SK-N-SH (cell line): Measurements from ENCODE around the gene CCDC154. TPM values are rescaled to one million over a fixed set of nuclear protein-coding genes. Genes with fewer than 3 reads are reported as not detected.

Source experiments
- CTCF ChIA-PET: fragments of 300-600, 350-600 bp; formaldehyde crosslinking; extraction: SDS; loops from one replicate; lab custom pipeline; 2021; lab: Yijun Ruan, JAX
- POLR2A ChIA-PET: fragments of 350-600 bp; sonication (Branson Sonifier 250); formaldehyde crosslinking; extraction: SDS; loops from one replicate; lab custom pipeline; 2020; ENCODE audit warnings: antibody characterized with exemption, inconsistent platforms; lab: Yijun Ruan, JAX
- DNase-seq: peaks from one replicate; pipeline ENCODE4 v3.0.0; 2012
- H2AFZ ChIP-seq: fragments of 200-600 bp; sonication (generic); 2 replicates; pipeline ENCODE4 v1.8.1; 2016; ENCODE audit warnings: antibody characterized with exemption, mild to moderate bottlenecking, low read depth
- H3F3A ChIP-seq: fragments of 200-600 bp; sonication (generic); replicated peaks from 2 replicates; pipeline ENCODE3; 2016; ENCODE audit warnings: antibody characterized with exemption, mild to moderate bottlenecking; ENCODE audit not compliant: insufficient read depth
- H3K27ac ChIP-seq, 2 experiments: fragments of 200-500 bp in 1 of 2; fragments of 200-600 bp in 1 of 2; sonication (Bioruptor generic) in 1 of 2; sonication (generic), shearing (Covaris generic) in 1 of 2; 2 replicates each; pipeline versions ENCODE4 v1.5.1 to v1.6.1; 2014 to 2016; ENCODE audit warnings: low read depth in 2 of 2, inconsistent platforms in 1 of 2, low read length in 1 of 2, mild to moderate bottlenecking in 1 of 2, mixed read lengths in 1 of 2
- H3K27me3 ChIP-seq: fragments of 200-600 bp; sonication (generic), shearing (Covaris generic); 2 replicates; pipeline ENCODE4 v1.6.1; 2016; ENCODE audit warnings: mixed run types; ENCODE audit not compliant: insufficient read depth
- H3K36me3 ChIP-seq, 2 experiments: fragments of 200-500 bp in 1 of 2; fragments of 200-600 bp in 1 of 2; sonication (Bioruptor generic) in 1 of 2; sonication (generic) in 1 of 2; replicated peaks in 1 of 2; 2 replicates each; pipeline versions ENCODE3 to v1.5.1; 2014 to 2016; ENCODE audit warnings: low read length in 1 of 2, mild to moderate bottlenecking in 1 of 2; ENCODE audit not compliant: insufficient read depth in 2 of 2, control insufficient read depth in 1 of 2
- H3K4me1 ChIP-seq, 2 experiments: fragments of 200-500 bp in 1 of 2; fragments of 200-600 bp in 1 of 2; sonication (Bioruptor generic) in 1 of 2; sonication (generic), shearing (Covaris generic) in 1 of 2; 2 replicates each; pipeline versions ENCODE4 v1.5.1 to v1.6.1; 2014 to 2016; ENCODE audit warnings: low read depth in 1 of 2, low read length in 1 of 2, mixed run types in 1 of 2; ENCODE audit not compliant: insufficient read depth in 2 of 2, control insufficient read depth in 1 of 2
- H3K4me2 ChIP-seq: fragments of 200-600 bp; sonication (generic), shearing (Covaris generic); 2 replicates; pipeline ENCODE4 v1.6.1; 2017; ENCODE audit warnings: mixed run types
- H3K4me3 ChIP-seq, 2 experiments: fragments of 200-500 bp in 1 of 2; fragments of 200-600 bp in 1 of 2; sonication (Bioruptor generic) in 1 of 2; sonication (generic), shearing (Covaris generic) in 1 of 2; 2 replicates each; pipeline versions ENCODE4 v1.5.1 to v1.8.1; 2014 to 2016; ENCODE audit warnings: low read depth in 2 of 2, inconsistent platforms in 1 of 2, low read length in 1 of 2, mild to moderate bottlenecking in 1 of 2, mixed read lengths in 1 of 2, moderate library complexity in 1 of 2
- H3K79me2 ChIP-seq: fragments of 200-600 bp; sonication (generic); 2 replicates; pipeline ENCODE4 v1.8.1; 2017; ENCODE audit warnings: mild to moderate bottlenecking; ENCODE audit not compliant: insufficient read depth
- H3K9ac ChIP-seq: fragments of 200-600 bp; sonication (generic); 2 replicates; pipeline ENCODE4 v1.6.1; 2017; ENCODE audit warnings: mixed run types
- H3K9me2 ChIP-seq: fragments of 200-600 bp; sonication (generic); 2 replicates; pipeline ENCODE4 v1.6.1; 2017; ENCODE audit warnings: mixed run types
- H3K9me3 ChIP-seq: fragments of 200-600 bp; sonication (generic); 2 replicates; pipeline ENCODE4 v1.6.1; 2017; ENCODE audit warnings: mixed run types, mild to moderate bottlenecking, moderate library complexity
- H4K20me1 ChIP-seq: fragments of 200-600 bp; sonication (generic); 2 replicates; pipeline ENCODE4 v1.6.1; 2017; ENCODE audit warnings: mild to moderate bottlenecking, mixed run types; ENCODE audit not compliant: insufficient read depth
- CHD2 ChIP-seq: fragments of 150-350 bp; IDR thresholded peaks from 2 replicates; pipeline ENCODE4 v1.6.1; 2018; ENCODE audit warnings: low read length; ENCODE audit not compliant: partially characterized antibody
- CTCF ChIP-seq: fragments of 200-600 bp; sonication (generic); IDR thresholded peaks from 2 replicates; pipeline ENCODE4 v1.6.1; 2017; ENCODE audit warnings: antibody characterized with exemption, mild to moderate bottlenecking, moderate library complexity
- FOSL2 ChIP-seq: IDR thresholded peaks from 2 replicates; pipeline ENCODE4 v1.4.0; 2012; ENCODE audit warnings: low read depth, mild to moderate bottlenecking, moderate library complexity, borderline replicate concordance
- GABPA ChIP-seq: IDR thresholded peaks from 2 replicates; pipeline ENCODE4 v1.4.0; 2012; ENCODE audit warnings: low read depth, mild to moderate bottlenecking
- JUND ChIP-seq: IDR thresholded peaks from 2 replicates; pipeline ENCODE4 v1.4.0; 2012
- MAX ChIP-seq: IDR thresholded peaks from 2 replicates; pipeline ENCODE4 v1.4.0; 2012; ENCODE audit warnings: low read depth
- MEF2A ChIP-seq: IDR thresholded peaks from 2 replicates; pipeline ENCODE4 v1.4.0; 2012; ENCODE audit warnings: low read depth, borderline replicate concordance
- PBX3 ChIP-seq: IDR thresholded peaks from 2 replicates; pipeline ENCODE4; 2012
- POLR2AphosphoS5 ChIP-seq: IDR thresholded peaks from 2 replicates; pipeline ENCODE4 v1.6.1; 2012; ENCODE audit warnings: low read depth, low read length
- RFX5 ChIP-seq: IDR thresholded peaks from 2 replicates; pipeline ENCODE4 v1.6.1; 2012; ENCODE audit warnings: mild to moderate bottlenecking, improper control_type of control experiment, low read length
- SMC3 ChIP-seq: IDR thresholded peaks from 2 replicates; pipeline ENCODE4 v1.6.1; 2012; ENCODE audit warnings: low read depth, low read length, improper control_type of control experiment
- TCF12 ChIP-seq: IDR thresholded peaks from 2 replicates; pipeline ENCODE4 v1.4.0; 2012
- USF2 ChIP-seq: fragments of 150-350 bp; IDR thresholded peaks from 2 replicates; pipeline ENCODE4 v1.6.1; 2017; ENCODE audit warnings: antibody characterized with exemption, low read length, low read depth, borderline replicate concordance
- YY1 ChIP-seq: IDR thresholded peaks from 2 replicates; pipeline ENCODE4 v1.4.0; 2012; ENCODE audit warnings: low read depth, mild to moderate bottlenecking
- WGBS: methylation state at CpG from one replicate; pipeline ENCODE4 v1.1.6; 2017; ENCODE audit warnings: low lambda C conversion rate; 5-methylcytosine and 5-hydroxymethylcytosine counted together
- polyA plus RNA-seq, 3 experiments: library from polyadenylated mRNA; depleted of rRNA; stranded (reverse); fragments of >200 nt; gene quantifications; 2 replicates each; pipeline ENCODE4 v1.2.3, GENCODE V29; 2012
- TF ChIP-seq, protein P1 (sequence below): IDR thresholded peaks from 2 replicates; pipeline ENCODE4 v1.4.0; 2012; ENCODE audit warnings: low read depth, borderline replicate concordance
- TF ChIP-seq, protein P2 (sequence below): IDR thresholded peaks from 2 replicates; pipeline ENCODE4 v1.6.1; 2012; ENCODE audit warnings: mild to moderate bottlenecking, low read depth, low read length, moderate library complexity
- TF ChIP-seq, protein P3 (sequence below): IDR thresholded peaks from 2 replicates; pipeline ENCODE4 v1.4.0; 2012; ENCODE audit warnings: low read depth, borderline replicate concordance

The CCDC154 gene
- polyA plus RNA-seq, 1 of the 3 experiments (the other 2 are of a cell fraction) = 0.35 TPM

DNA sequence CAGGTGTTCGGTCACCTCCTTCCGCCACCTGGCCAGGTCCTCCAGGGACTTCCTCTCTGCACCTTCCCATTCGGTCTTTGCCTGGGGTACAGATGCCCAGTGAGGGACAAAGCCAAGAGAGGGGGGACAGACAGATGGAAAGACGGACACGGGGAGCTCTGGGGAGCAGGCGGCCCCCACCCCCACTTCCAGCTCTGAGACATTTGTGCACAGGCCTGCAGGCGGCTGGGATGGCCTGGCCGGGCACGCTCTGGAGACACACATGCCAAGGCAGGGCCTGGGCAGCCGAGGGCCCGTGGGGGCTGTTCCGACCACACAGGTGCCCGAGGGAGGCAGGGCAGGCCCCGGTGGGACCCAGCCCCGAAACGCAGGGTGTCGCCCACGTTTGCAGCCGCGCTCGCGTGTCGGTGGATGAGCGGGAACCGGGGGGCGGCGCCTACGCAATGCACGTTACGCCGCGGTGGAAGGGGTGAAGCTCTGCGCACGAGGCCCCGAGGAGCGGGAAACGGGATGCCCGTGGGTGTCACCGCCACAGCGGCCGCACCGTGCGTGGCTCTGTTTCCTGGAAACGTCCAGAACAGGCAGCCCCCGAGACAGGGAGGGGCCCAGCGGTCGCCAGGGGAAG is 7.5 kb downstream of the CCDC154 start:
- TF ChIP-seq CTCF (no peak), POLR2AphosphoS5 (no peak), USF2 (no peak), SMC3 (no peak), TCF12 (no peak), RFX5 (no peak), GABPA (no peak), MAX (no peak), JUND (no peak), MEF2A (no peak), PBX3 (no peak), FOSL2 (no peak), CHD2 (no peak), YY1 (no peak)
- TF ChIP-seq, protein P1, sequence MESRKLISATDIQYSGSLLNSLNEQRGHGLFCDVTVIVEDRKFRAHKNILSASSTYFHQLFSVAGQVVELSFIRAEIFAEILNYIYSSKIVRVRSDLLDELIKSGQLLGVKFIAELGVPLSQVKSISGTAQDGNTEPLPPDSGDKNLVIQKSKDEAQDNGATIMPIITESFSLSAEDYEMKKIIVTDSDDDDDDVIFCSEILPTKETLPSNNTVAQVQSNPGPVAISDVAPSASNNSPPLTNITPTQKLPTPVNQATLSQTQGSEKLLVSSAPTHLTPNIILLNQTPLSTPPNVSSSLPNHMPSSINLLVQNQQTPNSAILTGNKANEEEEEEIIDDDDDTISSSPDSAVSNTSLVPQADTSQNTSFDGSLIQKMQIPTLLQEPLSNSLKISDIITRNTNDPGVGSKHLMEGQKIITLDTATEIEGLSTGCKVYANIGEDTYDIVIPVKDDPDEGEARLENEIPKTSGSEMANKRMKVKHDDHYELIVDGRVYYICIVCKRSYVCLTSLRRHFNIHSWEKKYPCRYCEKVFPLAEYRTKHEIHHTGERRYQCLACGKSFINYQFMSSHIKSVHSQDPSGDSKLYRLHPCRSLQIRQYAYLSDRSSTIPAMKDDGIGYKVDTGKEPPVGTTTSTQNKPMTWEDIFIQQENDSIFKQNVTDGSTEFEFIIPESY = no peak
- TF ChIP-seq, protein P2, sequence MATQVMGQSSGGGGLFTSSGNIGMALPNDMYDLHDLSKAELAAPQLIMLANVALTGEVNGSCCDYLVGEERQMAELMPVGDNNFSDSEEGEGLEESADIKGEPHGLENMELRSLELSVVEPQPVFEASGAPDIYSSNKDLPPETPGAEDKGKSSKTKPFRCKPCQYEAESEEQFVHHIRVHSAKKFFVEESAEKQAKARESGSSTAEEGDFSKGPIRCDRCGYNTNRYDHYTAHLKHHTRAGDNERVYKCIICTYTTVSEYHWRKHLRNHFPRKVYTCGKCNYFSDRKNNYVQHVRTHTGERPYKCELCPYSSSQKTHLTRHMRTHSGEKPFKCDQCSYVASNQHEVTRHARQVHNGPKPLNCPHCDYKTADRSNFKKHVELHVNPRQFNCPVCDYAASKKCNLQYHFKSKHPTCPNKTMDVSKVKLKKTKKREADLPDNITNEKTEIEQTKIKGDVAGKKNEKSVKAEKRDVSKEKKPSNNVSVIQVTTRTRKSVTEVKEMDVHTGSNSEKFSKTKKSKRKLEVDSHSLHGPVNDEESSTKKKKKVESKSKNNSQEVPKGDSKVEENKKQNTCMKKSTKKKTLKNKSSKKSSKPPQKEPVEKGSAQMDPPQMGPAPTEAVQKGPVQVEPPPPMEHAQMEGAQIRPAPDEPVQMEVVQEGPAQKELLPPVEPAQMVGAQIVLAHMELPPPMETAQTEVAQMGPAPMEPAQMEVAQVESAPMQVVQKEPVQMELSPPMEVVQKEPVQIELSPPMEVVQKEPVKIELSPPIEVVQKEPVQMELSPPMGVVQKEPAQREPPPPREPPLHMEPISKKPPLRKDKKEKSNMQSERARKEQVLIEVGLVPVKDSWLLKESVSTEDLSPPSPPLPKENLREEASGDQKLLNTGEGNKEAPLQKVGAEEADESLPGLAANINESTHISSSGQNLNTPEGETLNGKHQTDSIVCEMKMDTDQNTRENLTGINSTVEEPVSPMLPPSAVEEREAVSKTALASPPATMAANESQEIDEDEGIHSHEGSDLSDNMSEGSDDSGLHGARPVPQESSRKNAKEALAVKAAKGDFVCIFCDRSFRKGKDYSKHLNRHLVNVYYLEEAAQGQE = no peak
- TF ChIP-seq, protein P3, sequence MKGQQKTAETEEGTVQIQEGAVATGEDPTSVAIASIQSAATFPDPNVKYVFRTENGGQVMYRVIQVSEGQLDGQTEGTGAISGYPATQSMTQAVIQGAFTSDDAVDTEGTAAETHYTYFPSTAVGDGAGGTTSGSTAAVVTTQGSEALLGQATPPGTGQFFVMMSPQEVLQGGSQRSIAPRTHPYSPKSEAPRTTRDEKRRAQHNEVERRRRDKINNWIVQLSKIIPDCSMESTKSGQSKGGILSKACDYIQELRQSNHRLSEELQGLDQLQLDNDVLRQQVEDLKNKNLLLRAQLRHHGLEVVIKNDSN = no peak
- ChIA-PET CTCF (no interaction called here), POLR2A (no interaction called here)
- DNase-seq = no peak
- Histone ChIP-seq H4K20me1 (no peaks in the 10 kb centered on the region), H3K27me3 (no peaks in the 10 kb centered on the region), H3K36me3 (no peaks in the 10 kb centered on the region), H3K4me3 (no peak overlapping the region), H3K4me2 (no peak overlapping the region), H3K9ac (no peak overlapping the region), H3K27ac (no peak overlapping the region), H3K9me3 (no peaks in the 10 kb centered on the region), H3F3A (no peaks in the 10 kb centered on the region), H3K4me1 (no peaks in the 10 kb centered on the region; a peak in 1 of 4 replicates), H3K9me2 (no peaks in the 10 kb centered on the region), H3K79me2 (no peaks in the 10 kb centered on the region), H2AFZ (no peak overlapping the region)
- WGBS = 90% methylated on average over 40 of the region's 47 CpGs
